MM.1S (cell line): ENCODE measurements around the gene NTRK1.

Experiments
- DNase-seq: peaks from one replicate; pipeline ENCODE4 v3.0.0-alpha.2; 2015
- H2AFZ ChIP-seq: fragments of 300-600 bp; sonication (generic); 2 replicates; pipeline ENCODE4 v1.6.0; 2016; ENCODE audit warnings: antibody characterized with exemption, low read length
- H3F3A ChIP-seq: fragments of 300-600 bp; sonication (generic); 2 replicates; pipeline ENCODE4 v1.6.1; 2016; ENCODE audit warnings: mild to moderate bottlenecking, antibody characterized with exemption, low read length, moderate library complexity, mixed read lengths; ENCODE audit not compliant: insufficient read depth
- H3K27ac ChIP-seq: fragments of 300-600 bp; sonication (generic); 2 replicates; pipeline ENCODE4 v1.5.1; 2016; ENCODE audit warnings: mild to moderate bottlenecking, low read length
- H3K27me3 ChIP-seq: fragments of 300-600 bp; sonication (generic); replicated peaks from 2 replicates; pipeline ENCODE4 v1.6.0; 2016; ENCODE audit warnings: low read length; ENCODE audit not compliant: insufficient read depth
- H3K36me3 ChIP-seq: fragments of 300-600 bp; sonication (generic); replicated peaks from 2 replicates; pipeline ENCODE4 v1.6.1; 2016; ENCODE audit warnings: mild to moderate bottlenecking, low read length, mixed read lengths; ENCODE audit not compliant: insufficient read depth
- H3K4me1 ChIP-seq: fragments of 300-600 bp; sonication (generic); 2 replicates; pipeline ENCODE4 v1.6.1; 2016; ENCODE audit warnings: low read length, mixed read lengths
- H3K4me2 ChIP-seq: fragments of 300-600 bp; sonication (generic); 2 replicates; pipeline ENCODE4 v1.6.0; 2016; ENCODE audit warnings: low read depth, low read length
- H3K4me3 ChIP-seq: fragments of 300-600 bp; sonication (generic); 2 replicates; pipeline ENCODE4 v1.5.1; 2016; ENCODE audit warnings: low read length, mixed read lengths
- H3K79me2 ChIP-seq: fragments of 300-600 bp; sonication (generic); 2 replicates; pipeline ENCODE4 v1.6.1; 2016; ENCODE audit warnings: mixed run types, low read length, mixed read lengths
- H3K9ac ChIP-seq: fragments of 300-600 bp; sonication (generic); 2 replicates; pipeline ENCODE4 v1.6.1; 2016; ENCODE audit warnings: low read length, mixed read lengths
- H3K9me2 ChIP-seq: fragments of 300-600 bp; sonication (generic); replicated peaks from 2 replicates; pipeline ENCODE4 v1.6.1; 2016; ENCODE audit warnings: mild to moderate bottlenecking, low read length, mixed read lengths; ENCODE audit not compliant: insufficient read depth
- H3K9me3 ChIP-seq: fragments of 300-600 bp; sonication (generic); replicated peaks from 2 replicates; pipeline ENCODE4 v1.6.1; 2016; ENCODE audit warnings: mild to moderate bottlenecking, low read length, mixed read lengths; ENCODE audit not compliant: insufficient read depth
- H4K20me1 ChIP-seq: fragments of 300-600 bp; sonication (generic); 2 replicates; pipeline ENCODE4 v1.6.1; 2016; ENCODE audit warnings: mild to moderate bottlenecking, low read length, moderate library complexity, mixed read lengths; ENCODE audit not compliant: insufficient read depth
- CTCF ChIP-seq: fragments of 300-600 bp; sonication (generic); IDR thresholded peaks from 2 replicates; pipeline ENCODE4 v1.5.1; 2016; ENCODE audit warnings: antibody characterized with exemption, low read length, mixed read lengths
- EZH2 ChIP-seq: fragments of 300-600 bp; sonication (generic); optimal IDR thresholded peaks from 2 replicates; pipeline ENCODE3; 2017; ENCODE audit warnings: low read depth, mild to moderate bottlenecking, antibody characterized with exemption, low read length, mixed read lengths
- EZH2phosphoT487 ChIP-seq: fragments of 300-600 bp; sonication (generic); IDR thresholded peaks from 2 replicates; pipeline ENCODE4 v1.6.1; 2018; ENCODE audit warnings: antibody characterized with exemption, low read length

NTRK1 gene

GRCh38 chr1:156842618-156843300, 17.9 kb upstream of the NTRK1 start:
- H3K9me3 ChIP-seq: no peaks in the 10 kb centered on the region
- no peaks in the 10 kb centered on the region for H4K20me1 ChIP-seq
- no peak for TF ChIP-seq EZH2phosphoT487
- no peak for TF ChIP-seq EZH2
- TF ChIP-seq CTCF: no peak

GRCh38 chr1:156844102-156844501, 16.6 kb upstream of the NTRK1 start:
- Histone ChIP-seq H3F3A (no peaks in the 10 kb centered on the region), H3K27me3 (peaks cover 73% of the 10 kb centered on the region), H3K4me3 (no peak overlapping the region), H4K20me1 (no peaks in the 10 kb centered on the region), H3K27ac (no peak overlapping the region), H2AFZ (no peak overlapping the region), H3K79me2 (no peaks in the 10 kb centered on the region), H3K4me1 (no peaks in the 10 kb centered on the region), H3K9me3 (no peaks in the 10 kb centered on the region), H3K36me3 (no peaks in the 10 kb centered on the region), H3K9me2 (no peaks in the 10 kb centered on the region), H3K4me2 (no peak overlapping the region), H3K9ac (no peak overlapping the region)
- no peak for TF ChIP-seq EZH2phosphoT487
- no peak for TF ChIP-seq EZH2
- TF ChIP-seq CTCF: no peak
- DNase-seq: no peak

More at GRCh38 chr1:156842618-156843300, 17.9 kb upstream of the NTRK1 start:
- H3K4me2 ChIP-seq: no peak overlapping the region
- no peaks in the 10 kb centered on the region for H3K9me2 ChIP-seq
- H3K27ac ChIP-seq: no peak overlapping the region
- no peak for DNase-seq
- H2AFZ ChIP-seq: no peak overlapping the region
- H3K27me3 ChIP-seq: peaks cover 65% of the 10 kb centered on the region
- H3K4me1 ChIP-seq: no peaks in the 10 kb centered on the region
- H3F3A ChIP-seq: no peaks in the 10 kb centered on the region
- no peaks in the 10 kb centered on the region for H3K36me3 ChIP-seq
- H3K4me3 ChIP-seq: no peak overlapping the region
- H3K9ac ChIP-seq: no peak overlapping the region
- H3K79me2 ChIP-seq: no peaks in the 10 kb centered on the region

GRCh38 chr1:156844638-156845037, 16.0 kb upstream of the NTRK1 start:
- Histone ChIP-seq H3F3A (no peaks in the 10 kb centered on the region), H4K20me1 (no peaks in the 10 kb centered on the region), H3K27me3 (peaks cover 69% of the 10 kb centered on the region), H3K4me2 (0 out of 2 replicates have a peak overlapping the region, but pooled peaks have one; percentile 17), H3K4me3 (no peak overlapping the region), H3K4me1 (no peaks in the 10 kb centered on the region), H3K9ac (no peak overlapping the region), H3K79me2 (no peaks in the 10 kb centered on the region), H2AFZ (no peak overlapping the region), H3K36me3 (no peaks in the 10 kb centered on the region), H3K27ac (no peak overlapping the region), H3K9me3 (no peaks in the 10 kb centered on the region), H3K9me2 (no peaks in the 10 kb centered on the region)
- TF ChIP-seq EZH2phosphoT487 (no peak), CTCF (no peak), EZH2 (no peak)
- no peak for DNase-seq
